MM.1S (cell line): Measurements from ENCODE around the gene SIRPA.

Experiments
- DNase-seq: peaks from one replicate; pipeline ENCODE4 v3.0.0-alpha.2; 2015
- H2AFZ ChIP-seq: fragments of 300-600 bp; sonication (generic); 2 replicates; pipeline ENCODE4 v1.6.0; 2016; ENCODE audit warnings: antibody characterized with exemption, low read length
- H3F3A ChIP-seq: fragments of 300-600 bp; sonication (generic); 2 replicates; pipeline ENCODE4 v1.6.1; 2016; ENCODE audit warnings: mild to moderate bottlenecking, antibody characterized with exemption, low read length, moderate library complexity, mixed read lengths; ENCODE audit not compliant: insufficient read depth
- H3K27ac ChIP-seq: fragments of 300-600 bp; sonication (generic); 2 replicates; pipeline ENCODE4 v1.5.1; 2016; ENCODE audit warnings: mild to moderate bottlenecking, low read length
- H3K27me3 ChIP-seq: fragments of 300-600 bp; sonication (generic); replicated peaks from 2 replicates; pipeline ENCODE4 v1.6.0; 2016; ENCODE audit warnings: low read length; ENCODE audit not compliant: insufficient read depth
- H3K36me3 ChIP-seq: fragments of 300-600 bp; sonication (generic); replicated peaks from 2 replicates; pipeline ENCODE4 v1.6.1; 2016; ENCODE audit warnings: mild to moderate bottlenecking, low read length, mixed read lengths; ENCODE audit not compliant: insufficient read depth
- H3K4me1 ChIP-seq: fragments of 300-600 bp; sonication (generic); 2 replicates; pipeline ENCODE4 v1.6.1; 2016; ENCODE audit warnings: low read length, mixed read lengths
- H3K4me2 ChIP-seq: fragments of 300-600 bp; sonication (generic); 2 replicates; pipeline ENCODE4 v1.6.0; 2016; ENCODE audit warnings: low read depth, low read length
- H3K4me3 ChIP-seq: fragments of 300-600 bp; sonication (generic); 2 replicates; pipeline ENCODE4 v1.5.1; 2016; ENCODE audit warnings: low read length, mixed read lengths
- H3K79me2 ChIP-seq: fragments of 300-600 bp; sonication (generic); 2 replicates; pipeline ENCODE4 v1.6.1; 2016; ENCODE audit warnings: mixed run types, low read length, mixed read lengths
- H3K9ac ChIP-seq: fragments of 300-600 bp; sonication (generic); 2 replicates; pipeline ENCODE4 v1.6.1; 2016; ENCODE audit warnings: low read length, mixed read lengths
- H3K9me2 ChIP-seq: fragments of 300-600 bp; sonication (generic); replicated peaks from 2 replicates; pipeline ENCODE4 v1.6.1; 2016; ENCODE audit warnings: mild to moderate bottlenecking, low read length, mixed read lengths; ENCODE audit not compliant: insufficient read depth
- H3K9me3 ChIP-seq: fragments of 300-600 bp; sonication (generic); replicated peaks from 2 replicates; pipeline ENCODE4 v1.6.1; 2016; ENCODE audit warnings: mild to moderate bottlenecking, low read length, mixed read lengths; ENCODE audit not compliant: insufficient read depth
- H4K20me1 ChIP-seq: fragments of 300-600 bp; sonication (generic); 2 replicates; pipeline ENCODE4 v1.6.1; 2016; ENCODE audit warnings: mild to moderate bottlenecking, low read length, moderate library complexity, mixed read lengths; ENCODE audit not compliant: insufficient read depth
- EZH2 ChIP-seq: fragments of 300-600 bp; sonication (generic); optimal IDR thresholded peaks from 2 replicates; pipeline ENCODE3; 2017; ENCODE audit warnings: low read depth, mild to moderate bottlenecking, antibody characterized with exemption, low read length, mixed read lengths
- EZH2phosphoT487 ChIP-seq: fragments of 300-600 bp; sonication (generic); IDR thresholded peaks from 2 replicates; pipeline ENCODE4 v1.6.1; 2018; ENCODE audit warnings: antibody characterized with exemption, low read length
- TF ChIP-seq, protein P1 (sequence below): fragments of 300-600 bp; sonication (generic); IDR thresholded peaks from 2 replicates; pipeline ENCODE4 v1.5.1; 2016; ENCODE audit warnings: antibody characterized with exemption, low read length, mixed read lengths

The SIRPA gene

GRCh38 chr20:1890469-1891262 lies 4.5 kb upstream of the SIRPA start:
- Histone ChIP-seq H3K27me3 (no peaks in the 10 kb centered on the region), H3K9me3 (no peaks in the 10 kb centered on the region), H4K20me1 (no peaks in the 10 kb centered on the region), H3K4me3 (no peak overlapping the region), H3F3A (peaks cover 2% of the 10 kb centered on the region; the same call in 1 of the 2 replicates), H3K27ac (no peak overlapping the region), H3K79me2 (peaks cover 5% of the 10 kb centered on the region), H3K9me2 (no peaks in the 10 kb centered on the region), H3K36me3 (no peaks in the 10 kb centered on the region), H3K4me1 (no peaks in the 10 kb centered on the region), H3K9ac (no peak overlapping the region), H3K4me2 (no peak overlapping the region), H2AFZ (no peak overlapping the region)
- TF ChIP-seq EZH2: no peak
- TF ChIP-seq EZH2phosphoT487: no peak
- TF ChIP-seq, protein P1, sequence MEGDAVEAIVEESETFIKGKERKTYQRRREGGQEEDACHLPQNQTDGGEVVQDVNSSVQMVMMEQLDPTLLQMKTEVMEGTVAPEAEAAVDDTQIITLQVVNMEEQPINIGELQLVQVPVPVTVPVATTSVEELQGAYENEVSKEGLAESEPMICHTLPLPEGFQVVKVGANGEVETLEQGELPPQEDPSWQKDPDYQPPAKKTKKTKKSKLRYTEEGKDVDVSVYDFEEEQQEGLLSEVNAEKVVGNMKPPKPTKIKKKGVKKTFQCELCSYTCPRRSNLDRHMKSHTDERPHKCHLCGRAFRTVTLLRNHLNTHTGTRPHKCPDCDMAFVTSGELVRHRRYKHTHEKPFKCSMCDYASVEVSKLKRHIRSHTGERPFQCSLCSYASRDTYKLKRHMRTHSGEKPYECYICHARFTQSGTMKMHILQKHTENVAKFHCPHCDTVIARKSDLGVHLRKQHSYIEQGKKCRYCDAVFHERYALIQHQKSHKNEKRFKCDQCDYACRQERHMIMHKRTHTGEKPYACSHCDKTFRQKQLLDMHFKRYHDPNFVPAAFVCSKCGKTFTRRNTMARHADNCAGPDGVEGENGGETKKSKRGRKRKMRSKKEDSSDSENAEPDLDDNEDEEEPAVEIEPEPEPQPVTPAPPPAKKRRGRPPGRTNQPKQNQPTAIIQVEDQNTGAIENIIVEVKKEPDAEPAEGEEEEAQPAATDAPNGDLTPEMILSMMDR: no peak
- DNase-seq: no peak

- Histone ChIP-seq H3K4me3 (no peak overlapping the region), H3K4me2 (no peak overlapping the region), H3K9ac (no peak overlapping the region), H3F3A (peaks cover 2% of the 10 kb centered on the region; the same call in 1 of the 2 replicates), H3K27me3 (no peaks in the 10 kb centered on the region), H3K79me2 (peaks cover 12% of the 10 kb centered on the region), H2AFZ (no peak overlapping the region), H4K20me1 (no peaks in the 10 kb centered on the region), H3K9me3 (no peaks in the 10 kb centered on the region), H3K27ac (no peak overlapping the region), H3K36me3 (no peaks in the 10 kb centered on the region), H3K9me2 (no peaks in the 10 kb centered on the region), H3K4me1 (peaks cover 7% of the 10 kb centered on the region; the same call in 1 of the 2 replicates)
- TF ChIP-seq, protein P1: no peak
- TF ChIP-seq EZH2phosphoT487 (no peak), EZH2 (no peak)
- no peak for DNase-seq
Measured at GRCh38 chr20:1891263-1892118, 3.7 kb upstream of the SIRPA start.

- peaks cover 6% of the 10 kb centered on the region for H3F3A ChIP-seq
- peaks cover 12% of the 10 kb centered on the region for H3K79me2 ChIP-seq
- H3K9me3 ChIP-seq: no peaks in the 10 kb centered on the region
- no peak overlapping the region for H3K4me2 ChIP-seq
- no peak overlapping the region for H3K27ac ChIP-seq
- no peaks in the 10 kb centered on the region for H3K36me3 ChIP-seq
- TF ChIP-seq EZH2 (no peak), EZH2phosphoT487 (no peak)
- TF ChIP-seq, protein P1: no peak
- no peaks in the 10 kb centered on the region for H3K27me3 ChIP-seq
- DNase-seq: no peak
- no peak overlapping the region for H2AFZ ChIP-seq
- no peak overlapping the region for H3K4me3 ChIP-seq
- H3K9me2 ChIP-seq: no peaks in the 10 kb centered on the region
- peaks cover 11% of the 10 kb centered on the region for H3K4me1 ChIP-seq
- no peaks in the 10 kb centered on the region for H4K20me1 ChIP-seq
- H3K9ac ChIP-seq: no peak overlapping the region
Measured at GRCh38 chr20:1892119-1892385, 3.2 kb upstream of the SIRPA start.
